Measurements from ENCODE around the gene TAF5. TPM values are rescaled to one million over a fixed set of nuclear protein-coding genes. Genes with fewer than 3 reads are reported as not detected.
"Not testable (repeated sequence)": the region's sequence is repeated elsewhere in the genome, so short reads cannot be mapped to it uniquely, and the experiment has no call there.

The TAF5 gene
- polyA plus RNA-seq, 1 donor = 5.9 TPM

GRCh38 chr10:103396789-103397087, 29.0 kb downstream of the TAF5 start:
- H3K27ac ChIP-seq (ENCODE audit: low read length) = peak overlapping the region; percentile 25

GRCh38 chr10:103397191-103397825, 29.5 kb downstream of the TAF5 start:
- no peaks in the 10 kb centered on the region for H3K27me3 ChIP-seq (ENCODE audit: control insufficient read depth, insufficient read depth, low read length)
- peak in 1 of 2 donors; percentile 5 for DNase-seq
- 0% methylated on average over 1 of the region's 19 CpGs for WGBS (ENCODE audit: insufficient coverage, low lambda C conversion rate)
- peak overlapping the region; percentile 90 for H3K4me3 ChIP-seq (ENCODE audit: low read length)
- no peak overlapping the region for H3K27ac ChIP-seq (ENCODE audit: low read length)
- peaks cover 31% of the 10 kb centered on the region for H3K36me3 ChIP-seq (ENCODE audit: control insufficient read depth, insufficient read depth, low read length)
- no peaks in the 10 kb centered on the region for H3K9me3 ChIP-seq (ENCODE audit: control insufficient read depth, low read depth, low read length)
- peaks cover 6% of the 10 kb centered on the region for H3K4me1 ChIP-seq (ENCODE audit: control insufficient read depth, insufficient read depth, low read length)

More at GRCh38 chr10:103396789-103397087, 29.0 kb downstream of the TAF5 start:
- no peaks in the 10 kb centered on the region for H3K27me3 ChIP-seq (ENCODE audit: control insufficient read depth, insufficient read depth, low read length)
- H3K4me3 ChIP-seq (ENCODE audit: low read length) = peak overlapping the region; percentile 90
- WGBS (ENCODE audit: insufficient coverage, low lambda C conversion rate) = 0% methylated on average over 1 of the region's 8 CpGs
- H3K9me3 ChIP-seq (ENCODE audit: control insufficient read depth, low read depth, low read length) = no peaks in the 10 kb centered on the region
- H3K4me1 ChIP-seq (ENCODE audit: control insufficient read depth, insufficient read depth, low read length) = peaks cover 6% of the 10 kb centered on the region
- no peak for DNase-seq
- H3K36me3 ChIP-seq (ENCODE audit: control insufficient read depth, insufficient read depth, low read length) = peaks cover 29% of the 10 kb centered on the region

- Histone ChIP-seq H3K36me3 (ENCODE audit: control insufficient read depth, insufficient read depth, low read length) (peaks cover 86% of the 10 kb centered on the region), H3K4me3 (ENCODE audit: low read length) (no peak overlapping the region), H3K27ac (ENCODE audit: low read length) (no peak overlapping the region), H3K4me1 (ENCODE audit: control insufficient read depth, insufficient read depth, low read length) (peaks cover 6% of the 10 kb centered on the region), H3K9me3 (ENCODE audit: control insufficient read depth, low read depth, low read length) (no peaks in the 10 kb centered on the region), H3K27me3 (ENCODE audit: control insufficient read depth, insufficient read depth, low read length) (no peaks in the 10 kb centered on the region)
- WGBS (ENCODE audit: insufficient coverage, low lambda C conversion rate) = no CpG with 5 or more reads among the region's 2 CpGs
- peak; percentile 31 to 55 for DNase-seq
Observed at GRCh38 chr10:103413564-103413963, 45.8 kb downstream of the TAF5 start.

- Histone ChIP-seq H3K27me3 (ENCODE audit: control insufficient read depth, insufficient read depth, low read length) (no peaks in the 10 kb centered on the region), H3K4me3 (ENCODE audit: low read length) (no peak overlapping the region), H3K4me1 (ENCODE audit: control insufficient read depth, insufficient read depth, low read length) (peaks cover 6% of the 10 kb centered on the region), H3K9me3 (ENCODE audit: control insufficient read depth, low read depth, low read length) (no peaks in the 10 kb centered on the region), H3K27ac (ENCODE audit: low read length) (no peak overlapping the region), H3K36me3 (ENCODE audit: control insufficient read depth, insufficient read depth, low read length) (peaks cover 88% of the 10 kb centered on the region)
- 100% methylated on average over 1 of the region's 8 CpGs for WGBS (ENCODE audit: insufficient coverage, low lambda C conversion rate)
- DNase-seq = no peak
Observed at GRCh38 chr10:103415581-103415980, 47.8 kb downstream of the TAF5 start.

- DNase-seq = peak; percentile 48 to 53
- WGBS (ENCODE audit: insufficient coverage, low lambda C conversion rate) = 39% methylated on average over 3 of the region's 8 CpGs
- H3K36me3 ChIP-seq (ENCODE audit: control insufficient read depth, insufficient read depth, low read length) = peaks cover 87% of the 10 kb centered on the region
Observed at GRCh38 chr10:103416436-103417147, 48.8 kb downstream of the TAF5 start.

GRCh38 chr10:103417148-103417469, 49.3 kb downstream of the TAF5 start:
- H3K4me1 ChIP-seq (ENCODE audit: control insufficient read depth, insufficient read depth, low read length); DNase-seq; H3K4me3 ChIP-seq (ENCODE audit: low read length); H3K27me3 ChIP-seq (ENCODE audit: control insufficient read depth, insufficient read depth, low read length); H3K9me3 ChIP-seq (ENCODE audit: control insufficient read depth, low read depth, low read length); H3K27ac ChIP-seq (ENCODE audit: low read length): not testable (repeated sequence)
- peaks cover 85% of the 10 kb centered on the region for H3K36me3 ChIP-seq (ENCODE audit: control insufficient read depth, insufficient read depth, low read length)
- WGBS (ENCODE audit: insufficient coverage, low lambda C conversion rate) = no CpG with 5 or more reads among the region's 5 CpGs

More at GRCh38 chr10:103416436-103417147, 48.8 kb downstream of the TAF5 start:
- Histone ChIP-seq H3K27me3 (ENCODE audit: control insufficient read depth, insufficient read depth, low read length) (no peaks in the 10 kb centered on the region), H3K4me1 (ENCODE audit: control insufficient read depth, insufficient read depth, low read length) (peaks cover 6% of the 10 kb centered on the region), H3K9me3 (ENCODE audit: control insufficient read depth, low read depth, low read length) (no peaks in the 10 kb centered on the region), H3K4me3 (ENCODE audit: low read length) (no peak overlapping the region), H3K27ac (ENCODE audit: low read length) (no peak overlapping the region)

GRCh38 chr10:103417601-103418000, 49.8 kb downstream of the TAF5 start:
- H3K36me3 ChIP-seq (ENCODE audit: control insufficient read depth, insufficient read depth, low read length) = peaks cover 85% of the 10 kb centered on the region
- H3K27me3 ChIP-seq (ENCODE audit: control insufficient read depth, insufficient read depth, low read length) = no peaks in the 10 kb centered on the region
- H3K4me1 ChIP-seq (ENCODE audit: control insufficient read depth, insufficient read depth, low read length) = peaks cover 6% of the 10 kb centered on the region
- no peaks in the 10 kb centered on the region for H3K9me3 ChIP-seq (ENCODE audit: control insufficient read depth, low read depth, low read length)
- no CpG with 5 or more reads among the region's 5 CpGs for WGBS (ENCODE audit: insufficient coverage, low lambda C conversion rate)
- DNase-seq = no peak
- H3K4me3 ChIP-seq (ENCODE audit: low read length) = no peak overlapping the region
- no peak overlapping the region for H3K27ac ChIP-seq (ENCODE audit: low read length)

- no peak overlapping the region for H3K4me3 ChIP-seq (ENCODE audit: low read length)
- peaks cover 3% of the 10 kb centered on the region for H3K4me1 ChIP-seq (ENCODE audit: control insufficient read depth, insufficient read depth, low read length)
- H3K27me3 ChIP-seq (ENCODE audit: control insufficient read depth, insufficient read depth, low read length) = no peaks in the 10 kb centered on the region
- peaks cover 85% of the 10 kb centered on the region for H3K36me3 ChIP-seq (ENCODE audit: control insufficient read depth, insufficient read depth, low read length)
- no peak overlapping the region for H3K27ac ChIP-seq (ENCODE audit: low read length)
- no CpG with 5 or more reads among the region's 4 CpGs for WGBS (ENCODE audit: insufficient coverage, low lambda C conversion rate)
- no peak for DNase-seq
- no peaks in the 10 kb centered on the region for H3K9me3 ChIP-seq (ENCODE audit: control insufficient read depth, low read depth, low read length)
Observed at GRCh38 chr10:103419101-103419500, 51.3 kb downstream of the TAF5 start.

GRCh38 chr10:103423748-103424147, 56.0 kb downstream of the TAF5 start:
- Histone ChIP-seq H3K4me1 (ENCODE audit: control insufficient read depth, insufficient read depth, low read length) (no peaks in the 10 kb centered on the region), H3K4me3 (ENCODE audit: low read length) (no peak overlapping the region), H3K27ac (ENCODE audit: low read length) (no peak overlapping the region), H3K9me3 (ENCODE audit: control insufficient read depth, low read depth, low read length) (no peaks in the 10 kb centered on the region), H3K36me3 (ENCODE audit: control insufficient read depth, insufficient read depth, low read length) (peaks cover 84% of the 10 kb centered on the region), H3K27me3 (ENCODE audit: control insufficient read depth, insufficient read depth, low read length) (no peaks in the 10 kb centered on the region)
- DNase-seq = no peak
- no CpG with 5 or more reads among the region's 5 CpGs for WGBS (ENCODE audit: insufficient coverage, low lambda C conversion rate)

GRCh38 chr10:103427866-103428265, 60.1 kb downstream of the TAF5 start:
- H3K4me1 ChIP-seq (ENCODE audit: control insufficient read depth, insufficient read depth, low read length) = no peaks in the 10 kb centered on the region
- peaks cover 73% of the 10 kb centered on the region for H3K36me3 ChIP-seq (ENCODE audit: control insufficient read depth, insufficient read depth, low read length)
- WGBS (ENCODE audit: insufficient coverage, low lambda C conversion rate) = 100% methylated on average over 4 of the region's 9 CpGs

More at GRCh38 chr10:103427866-103428265, 60.1 kb downstream of the TAF5 start:
- no peak for DNase-seq
- Histone ChIP-seq H3K27ac (ENCODE audit: low read length) (no peak overlapping the region), H3K9me3 (ENCODE audit: control insufficient read depth, low read depth, low read length) (no peaks in the 10 kb centered on the region), H3K27me3 (ENCODE audit: control insufficient read depth, insufficient read depth, low read length) (no peaks in the 10 kb centered on the region), H3K4me3 (ENCODE audit: low read length) (no peak overlapping the region)

Data from large intestine (tissue), 3 donors.